Esophagus squamous epithelium (tissue), 5 donors: Measurements from ENCODE around the gene MBNL1. TPM values are rescaled to one million over a fixed set of nuclear protein-coding genes. Genes with fewer than 3 reads are reported as not detected.

Experiments used
- DNase-seq: peaks from one replicate; lab custom pipeline; 2025; lab: John Stamatoyannopoulos, UW
- H3K27ac ChIP-seq, 4 donors: fragments of 200-600 bp; sonication (generic); one replicate each; pipeline ENCODE4 v1.5.1; 2016 to 2019; ENCODE audit warnings: mild to moderate bottlenecking in 1 of 4
- H3K27me3 ChIP-seq, 4 donors: fragments of 200-600 bp; sonication (generic); 1 replicate in 3 of 4; 2 replicates in 1 of 4; pipeline versions ENCODE4 v1.5.1 to v1.6.0; 2017 to 2021; ENCODE audit warnings: antibody characterized with exemption in 1 of 4
- H3K36me3 ChIP-seq, 3 donors: fragments of 200-600 bp; sonication (generic); one replicate each; pipeline ENCODE4 v1.5.1; 2016 to 2019
- H3K4me1 ChIP-seq, 3 donors: fragments of 200-600 bp; sonication (generic); one replicate each; pipeline ENCODE4 v1.5.1; 2017 to 2019
- H3K4me3 ChIP-seq, 4 donors: fragments of 200-600 bp; sonication (generic); 1 replicate in 3 of 4; 2 replicates in 1 of 4; pipeline ENCODE4 v1.5.1; 2016 to 2019; ENCODE audit warnings: mild to moderate bottlenecking in 2 of 4, moderate library complexity in 1 of 4
- H3K9me3 ChIP-seq, 3 donors: fragments of 200-600 bp; sonication (generic); one replicate each; pipeline ENCODE4 v1.5.1; 2016 to 2019
- POLR2A ChIP-seq, 4 donors: fragments of 450-650 bp; IDR thresholded peaks; one replicate each; pipeline ENCODE4 v1.6.1; 2017; ENCODE audit warnings: antibody characterized with exemption in 4 of 4, mild to moderate bottlenecking in 4 of 4, moderate library complexity in 3 of 4
- WGBS, 2 donors: methylation state at CpG; one replicate each; pipeline ENCODE4 v1.1.5; 2018; 5-methylcytosine and 5-hydroxymethylcytosine counted together
- intact Hi-C: fragments of 100-400 bp; cut with DNase I; formaldehyde crosslinking; loops from one replicate; pipeline ENCODE4 v1.15.0; 2022
- total RNA-seq, 4 donors: library from RNA; depleted of rRNA; stranded (reverse); fragments of >200 nt; gene quantifications; one replicate each; pipeline ENCODE4 v1.1.0, GENCODE V29; 2016
- TF ChIP-seq, protein P1 (sequence below), 6 experiments: fragments of 450-650 bp in 4 of 6; fragments of 200-600 bp in 2 of 6; sonication (generic) in 2 of 6; IDR thresholded peaks; one replicate each; pipeline ENCODE4 v1.5.1; 2016 to 2019; ENCODE audit warnings: antibody characterized with exemption in 6 of 6, mild to moderate bottlenecking in 4 of 6, moderate library complexity in 4 of 6
- donor health status: DM: yes; HTN: yes; CAD: no.

The MBNL1 gene
- total RNA-seq, 4 donors from 2014 or later: 94.0 to 318 (median 161) TPM

DNA sequence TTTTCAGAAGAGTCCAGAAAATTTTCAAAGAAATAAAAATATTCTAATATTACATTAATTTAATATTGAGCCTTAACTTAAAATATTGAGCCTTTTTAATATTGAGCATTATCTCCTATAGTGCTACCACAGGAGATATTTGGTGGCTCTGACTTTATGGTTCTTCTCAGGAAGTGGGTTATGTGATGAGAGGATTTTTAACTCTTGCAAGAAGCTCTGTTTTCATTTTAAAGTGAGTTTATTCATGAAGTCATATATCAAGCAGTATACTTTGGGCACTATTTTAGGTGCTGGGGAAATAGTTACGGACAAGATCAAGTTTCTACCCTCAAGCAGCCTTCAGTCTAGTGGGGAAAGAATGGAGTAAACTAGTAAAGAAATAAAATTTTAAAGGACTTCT is 13.4 kb upstream of the MBNL1 start:
- peaks cover 16 to 43% (median 21%) of the 10 kb centered on the region in 3 donors for H3K4me1 ChIP-seq
- WGBS, 2 donors: 89 to 93% methylated on average over 1 of the region's 1 CpG
- intact Hi-C loops: no loop called here
- no peak for DNase-seq
- H3K9me3 ChIP-seq: no peaks in the 10 kb centered on the region
- H3K36me3 ChIP-seq: no peaks in the 10 kb centered on the region
- H3K27ac ChIP-seq: no peak overlapping the region
- no peak overlapping the region for H3K4me3 ChIP-seq
- H3K27me3 ChIP-seq: no peaks in the 10 kb centered on the region
- no peak for TF ChIP-seq POLR2A (IDR thresholded peaks at IDR 0.05)
- TF ChIP-seq, protein P1, sequence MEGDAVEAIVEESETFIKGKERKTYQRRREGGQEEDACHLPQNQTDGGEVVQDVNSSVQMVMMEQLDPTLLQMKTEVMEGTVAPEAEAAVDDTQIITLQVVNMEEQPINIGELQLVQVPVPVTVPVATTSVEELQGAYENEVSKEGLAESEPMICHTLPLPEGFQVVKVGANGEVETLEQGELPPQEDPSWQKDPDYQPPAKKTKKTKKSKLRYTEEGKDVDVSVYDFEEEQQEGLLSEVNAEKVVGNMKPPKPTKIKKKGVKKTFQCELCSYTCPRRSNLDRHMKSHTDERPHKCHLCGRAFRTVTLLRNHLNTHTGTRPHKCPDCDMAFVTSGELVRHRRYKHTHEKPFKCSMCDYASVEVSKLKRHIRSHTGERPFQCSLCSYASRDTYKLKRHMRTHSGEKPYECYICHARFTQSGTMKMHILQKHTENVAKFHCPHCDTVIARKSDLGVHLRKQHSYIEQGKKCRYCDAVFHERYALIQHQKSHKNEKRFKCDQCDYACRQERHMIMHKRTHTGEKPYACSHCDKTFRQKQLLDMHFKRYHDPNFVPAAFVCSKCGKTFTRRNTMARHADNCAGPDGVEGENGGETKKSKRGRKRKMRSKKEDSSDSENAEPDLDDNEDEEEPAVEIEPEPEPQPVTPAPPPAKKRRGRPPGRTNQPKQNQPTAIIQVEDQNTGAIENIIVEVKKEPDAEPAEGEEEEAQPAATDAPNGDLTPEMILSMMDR (IDR thresholded peaks at IDR 0.05): no peak

DNA sequence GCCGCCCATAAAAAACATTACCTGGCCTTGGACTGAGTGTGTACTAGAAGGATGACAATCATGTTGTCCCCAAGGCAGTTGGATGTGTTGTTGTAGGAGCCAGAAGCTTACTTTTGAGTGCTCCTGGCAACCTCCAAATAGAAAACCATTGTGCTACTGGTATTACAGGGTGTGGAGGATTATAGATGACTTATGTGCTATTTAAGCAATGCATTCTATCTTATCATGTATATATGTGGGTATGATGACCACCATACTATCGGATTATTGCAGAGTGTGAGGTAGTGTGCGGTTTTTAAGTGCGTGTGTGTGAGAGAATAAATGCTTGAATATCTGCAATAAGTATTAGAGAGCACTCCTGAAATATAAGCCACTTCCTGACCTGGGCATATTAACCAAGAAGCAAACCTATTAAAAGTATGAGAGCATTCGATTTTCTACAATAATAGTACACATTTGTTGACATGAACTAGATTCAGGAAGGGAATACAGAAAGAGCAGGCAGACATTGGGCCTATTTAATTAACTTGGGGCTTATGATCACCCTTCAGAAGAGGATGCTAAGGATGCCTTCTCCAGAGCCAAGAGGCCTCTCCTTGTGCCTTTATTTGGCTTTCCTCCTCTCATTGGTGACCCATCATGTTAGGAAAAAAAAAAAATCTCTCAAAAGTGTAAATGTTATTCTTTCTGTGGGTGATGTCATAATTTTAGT is 11.7 kb upstream of the MBNL1 start:
- Histone ChIP-seq H3K36me3 (no peaks in the 10 kb centered on the region), H3K27me3 (no peaks in the 10 kb centered on the region), H3K27ac (peak overlapping the region in 3 of 4 donors; percentile 45 to 72 (median 68)), H3K4me3 (no peak overlapping the region), H3K9me3 (no peaks in the 10 kb centered on the region), H3K4me1 (peaks cover 21 to 59% (median 23%) of the 10 kb centered on the region in 3 donors)
- DNase-seq: no peak
- no peak for TF ChIP-seq POLR2A (IDR thresholded peaks at IDR 0.05)
- TF ChIP-seq, protein P1 (IDR thresholded peaks at IDR 0.05): no peak
- 75 to 91% methylated on average over 5 of the region's 5 CpGs for WGBS, 2 donors
- intact Hi-C loops: no loop called here

DNA sequence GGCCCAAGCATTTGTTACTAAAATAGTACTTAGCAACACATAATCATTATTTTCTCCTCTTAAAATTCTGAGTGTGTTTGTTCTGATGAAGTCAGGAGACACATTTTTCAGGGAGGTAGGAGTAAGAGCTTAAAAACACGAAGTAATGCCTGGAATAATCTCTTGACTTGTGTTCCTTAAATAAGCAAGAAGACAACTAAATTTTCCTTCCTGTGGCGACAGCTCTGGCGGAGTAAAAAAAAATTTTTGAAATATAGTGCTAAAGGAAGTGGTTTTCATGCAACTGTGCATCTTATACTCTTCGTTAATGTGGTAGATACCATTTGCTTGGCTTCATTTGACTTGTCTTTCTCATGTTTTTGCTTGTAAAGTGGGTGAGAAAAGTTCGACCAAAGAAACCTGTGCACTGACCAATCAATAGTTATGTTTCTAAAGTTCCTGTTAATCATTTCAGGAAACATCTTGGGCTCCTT is 11.1 kb upstream of the MBNL1 start:
- Histone ChIP-seq H3K4me1 (peaks cover 21 to 65% (median 23%) of the 10 kb centered on the region in 3 donors), H3K27me3 (no peaks in the 10 kb centered on the region)

DNA sequence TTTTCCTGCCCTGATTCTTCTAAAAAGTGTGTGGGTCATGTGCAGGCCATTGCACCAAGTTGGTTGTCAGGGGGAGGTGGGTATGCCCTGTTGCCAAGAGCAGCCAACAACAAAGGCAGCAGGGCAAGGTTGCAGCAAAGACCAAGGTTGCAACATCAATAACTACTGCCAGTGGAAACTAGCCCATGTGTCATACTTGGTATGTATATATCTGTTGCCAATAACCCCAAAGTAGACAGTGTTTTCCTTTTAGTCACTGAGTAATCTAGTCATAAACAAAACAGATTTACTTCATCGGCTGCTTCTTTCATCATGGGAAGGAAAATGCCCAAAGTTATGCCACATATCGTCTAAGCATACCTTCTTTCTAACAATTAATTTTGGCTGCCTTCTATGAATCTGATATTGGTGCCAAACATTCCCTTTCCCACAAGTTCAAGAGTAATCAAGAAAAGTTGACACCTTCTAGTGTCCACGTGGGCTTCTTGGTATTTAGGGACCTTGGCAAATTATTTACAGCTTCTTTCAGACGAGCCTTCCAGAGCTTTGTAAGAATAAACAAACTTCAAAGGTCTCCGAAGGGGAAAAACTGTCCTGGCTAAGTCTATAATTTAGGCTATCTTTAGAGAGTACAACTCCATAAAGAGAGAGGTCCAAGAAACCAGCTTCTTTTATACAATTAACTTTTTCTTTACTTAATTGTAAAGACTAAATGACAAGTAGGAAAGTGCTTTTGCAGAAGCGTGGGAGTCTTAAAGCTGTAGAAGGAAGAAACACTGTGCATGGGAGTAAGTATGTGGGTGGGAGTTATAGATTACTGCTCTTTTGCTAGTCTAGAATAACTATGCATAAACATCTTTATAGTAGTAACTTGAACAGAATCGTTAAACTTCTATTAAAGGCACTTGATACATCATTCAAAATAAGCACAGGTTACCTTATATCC is 10.0 kb upstream of the MBNL1 start:
- H3K4me1 ChIP-seq: peaks cover 21 to 73% (median 23%) of the 10 kb centered on the region in 3 donors
- no peaks in the 10 kb centered on the region for H3K9me3 ChIP-seq
- no peak for TF ChIP-seq POLR2A (IDR thresholded peaks at IDR 0.05)
- TF ChIP-seq, protein P1 (IDR thresholded peaks at IDR 0.05): no peak
- peak overlapping the region in 1 of 4 donors; percentile 16 for H3K4me3 ChIP-seq
- H3K27me3 ChIP-seq: no peaks in the 10 kb centered on the region
- intact Hi-C loops: no loop called here
- 16 to 24% methylated on average over 7 of the region's 7 CpGs for WGBS, 2 donors
- no peak for DNase-seq
- no peaks in the 10 kb centered on the region for H3K36me3 ChIP-seq
- peak overlapping the region; percentile 32 to 78 (median 70) for H3K27ac ChIP-seq

More for the DNA sequence above, 11.1 kb upstream of the MBNL1 start:
- DNase-seq: no peak
- intact Hi-C loops: no loop called here
- Histone ChIP-seq H3K36me3 (no peaks in the 10 kb centered on the region), H3K4me3 (no peak overlapping the region), H3K9me3 (no peaks in the 10 kb centered on the region), H3K27ac (peak overlapping the region in 3 of 4 donors; percentile 45 to 72 (median 68))
- WGBS, 2 donors: 54 to 65% methylated on average over 5 of the region's 5 CpGs
- TF ChIP-seq POLR2A (IDR thresholded peaks at IDR 0.05): no peak
- TF ChIP-seq, protein P1 (IDR thresholded peaks at IDR 0.05): no peak
